GM12874 (cell line): ENCODE results near the gene DACT2.

ENCODE experiments used
- TF ChIP-seq, protein P1 (sequence below): IDR thresholded peaks from 2 replicates; pipeline ENCODE4 v1.5.1; 2011; ENCODE audit warnings: low read depth, mild to moderate bottlenecking, control low read depth, low read length, moderate library complexity; ENCODE audit not compliant: insufficient read depth

The DACT2 gene

DNA sequence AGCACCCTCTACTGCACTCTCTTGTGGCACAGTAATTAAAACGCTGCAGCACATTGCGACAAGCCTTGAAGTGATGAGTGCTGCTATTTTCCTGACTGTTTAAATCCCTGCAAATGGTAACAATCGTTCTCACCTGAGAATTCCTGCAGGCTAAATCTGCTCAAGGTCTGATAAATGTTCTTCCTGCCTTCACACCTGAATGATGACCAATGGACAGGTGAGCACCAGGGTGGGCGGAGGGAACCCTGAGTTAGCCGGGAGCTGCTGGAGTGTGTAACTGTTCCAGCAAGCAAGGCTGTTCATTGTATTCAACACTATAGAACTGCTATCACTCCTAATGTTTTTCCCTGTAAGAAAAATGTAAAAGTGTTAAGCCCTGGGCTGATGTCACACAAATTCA, 4.0 kb downstream of the DACT2 start:
- TF ChIP-seq, protein P1, sequence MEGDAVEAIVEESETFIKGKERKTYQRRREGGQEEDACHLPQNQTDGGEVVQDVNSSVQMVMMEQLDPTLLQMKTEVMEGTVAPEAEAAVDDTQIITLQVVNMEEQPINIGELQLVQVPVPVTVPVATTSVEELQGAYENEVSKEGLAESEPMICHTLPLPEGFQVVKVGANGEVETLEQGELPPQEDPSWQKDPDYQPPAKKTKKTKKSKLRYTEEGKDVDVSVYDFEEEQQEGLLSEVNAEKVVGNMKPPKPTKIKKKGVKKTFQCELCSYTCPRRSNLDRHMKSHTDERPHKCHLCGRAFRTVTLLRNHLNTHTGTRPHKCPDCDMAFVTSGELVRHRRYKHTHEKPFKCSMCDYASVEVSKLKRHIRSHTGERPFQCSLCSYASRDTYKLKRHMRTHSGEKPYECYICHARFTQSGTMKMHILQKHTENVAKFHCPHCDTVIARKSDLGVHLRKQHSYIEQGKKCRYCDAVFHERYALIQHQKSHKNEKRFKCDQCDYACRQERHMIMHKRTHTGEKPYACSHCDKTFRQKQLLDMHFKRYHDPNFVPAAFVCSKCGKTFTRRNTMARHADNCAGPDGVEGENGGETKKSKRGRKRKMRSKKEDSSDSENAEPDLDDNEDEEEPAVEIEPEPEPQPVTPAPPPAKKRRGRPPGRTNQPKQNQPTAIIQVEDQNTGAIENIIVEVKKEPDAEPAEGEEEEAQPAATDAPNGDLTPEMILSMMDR: no peak

DNA sequence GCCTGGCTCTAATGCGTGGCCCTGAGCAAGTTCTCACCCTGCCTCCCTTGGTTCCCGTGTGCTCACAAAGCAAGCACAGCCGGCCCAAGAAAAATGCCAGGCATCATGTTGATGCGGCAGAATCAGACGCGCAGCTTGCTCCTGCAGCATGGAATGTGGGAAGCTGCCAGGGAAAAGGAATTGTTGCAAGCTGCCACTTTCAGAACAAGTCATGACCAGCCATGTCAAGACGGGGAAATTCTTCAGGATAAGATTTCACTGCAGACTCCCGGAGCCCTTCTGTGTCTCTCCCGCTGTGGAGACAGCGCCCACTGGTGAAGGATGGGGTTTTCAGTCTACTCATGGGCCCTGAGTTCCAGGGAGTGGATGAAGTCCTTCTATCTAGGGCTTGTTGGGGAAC, 4.6 kb downstream of the DACT2 start:
- TF ChIP-seq, protein P1: no peak

DNA sequence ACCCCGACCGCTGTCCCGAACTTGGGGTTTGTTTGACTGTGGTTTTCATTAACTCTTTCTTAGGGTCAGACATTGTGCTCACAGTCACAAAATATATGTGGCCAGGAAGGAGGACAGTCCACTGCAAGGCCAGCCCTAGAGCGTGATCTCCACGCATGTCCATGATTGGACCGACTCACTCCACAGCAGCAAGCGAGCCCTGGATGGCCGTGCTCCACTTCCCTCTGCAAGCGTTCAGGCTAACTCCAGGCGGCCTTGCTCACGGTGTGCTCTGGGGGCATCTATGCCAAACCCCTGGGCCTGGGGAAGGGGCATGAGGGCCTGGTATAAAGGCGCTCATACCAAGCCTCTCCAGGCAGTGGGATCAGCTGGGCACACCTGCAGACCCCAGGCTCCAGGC, 5.6 kb downstream of the DACT2 start:
- TF ChIP-seq, protein P1: no peak

DNA sequence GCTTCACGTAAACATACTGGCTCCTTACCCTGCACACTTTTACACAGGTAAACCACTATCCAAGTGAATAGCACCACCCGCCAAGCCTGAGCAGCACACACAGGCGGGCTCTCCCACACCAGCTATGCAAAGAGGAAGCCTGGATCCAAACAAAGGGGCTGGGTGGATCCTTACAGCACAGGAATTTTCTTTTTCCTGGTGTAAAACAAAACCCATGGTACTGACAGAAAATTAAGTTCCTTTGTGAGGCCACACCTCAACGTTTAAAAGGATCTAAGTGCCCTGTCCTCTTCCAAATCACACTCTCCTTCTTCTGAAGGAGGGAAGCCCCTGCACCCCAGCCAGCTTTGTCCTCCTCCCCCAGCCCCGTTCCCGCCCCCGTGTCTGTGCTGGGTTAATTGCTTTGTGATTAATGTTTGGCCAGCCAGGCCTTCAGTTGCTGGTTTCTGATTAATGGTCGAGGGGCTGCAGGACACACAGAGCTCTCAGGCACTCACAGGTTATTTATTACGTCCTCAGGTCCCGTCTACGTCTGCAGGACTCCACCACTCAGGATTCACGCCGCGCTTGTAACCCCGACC, 6.1 kb downstream of the DACT2 start:
- TF ChIP-seq, protein P1: no peak

DNA sequence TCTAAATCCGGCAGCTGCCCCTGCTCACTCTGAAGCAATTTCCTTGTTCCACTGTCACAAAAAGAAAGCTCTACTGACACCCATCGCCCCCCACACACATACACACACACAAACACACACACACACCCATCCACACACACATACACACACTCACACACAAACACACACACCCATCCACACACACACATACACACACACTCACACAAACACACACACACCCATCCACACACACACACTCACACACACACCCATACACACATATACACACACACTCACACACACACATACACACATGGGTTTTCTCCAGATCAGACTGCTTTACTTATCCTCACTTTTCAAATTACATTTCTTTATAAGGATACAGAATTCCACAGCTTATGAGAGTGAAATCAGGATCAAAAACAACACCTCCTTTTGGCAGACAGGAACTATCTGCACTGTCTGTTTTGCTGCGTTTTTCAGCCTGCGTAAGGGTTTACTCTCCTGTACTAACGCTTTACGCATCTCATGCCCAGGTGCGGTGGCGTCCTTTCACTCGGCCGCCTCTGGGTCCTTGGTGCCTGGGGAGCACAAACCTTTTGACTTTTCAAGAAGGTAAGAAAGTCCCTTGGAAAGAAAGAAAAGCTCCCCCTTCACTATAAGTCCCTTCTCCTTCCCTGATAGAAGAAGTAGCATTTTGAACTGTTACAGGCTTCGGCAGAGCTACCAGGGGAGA, 8.0 kb downstream of the DACT2 start:
- TF ChIP-seq, protein P1: no peak

DNA sequence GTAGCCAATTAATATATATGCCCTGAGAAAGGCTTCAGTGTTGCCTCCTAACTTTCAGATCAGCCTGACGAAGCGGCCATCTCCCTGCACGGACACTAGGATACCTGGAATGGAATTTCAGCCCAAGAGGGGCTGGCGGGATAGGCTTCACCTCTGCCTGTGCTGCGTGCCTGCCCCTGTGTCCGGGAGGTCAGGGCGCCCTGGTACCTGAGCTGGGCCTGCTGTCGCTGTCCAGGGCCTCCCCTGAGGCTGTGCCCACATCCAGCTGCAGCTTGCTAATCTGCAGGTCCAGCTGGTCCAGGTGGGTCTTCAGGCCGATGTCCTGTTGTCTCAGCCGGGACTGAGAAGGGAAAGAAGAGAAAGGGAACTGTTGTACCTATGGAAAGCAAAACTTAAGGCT, 8.6 kb downstream of the DACT2 start:
- TF ChIP-seq, protein P1: no peak

DNA sequence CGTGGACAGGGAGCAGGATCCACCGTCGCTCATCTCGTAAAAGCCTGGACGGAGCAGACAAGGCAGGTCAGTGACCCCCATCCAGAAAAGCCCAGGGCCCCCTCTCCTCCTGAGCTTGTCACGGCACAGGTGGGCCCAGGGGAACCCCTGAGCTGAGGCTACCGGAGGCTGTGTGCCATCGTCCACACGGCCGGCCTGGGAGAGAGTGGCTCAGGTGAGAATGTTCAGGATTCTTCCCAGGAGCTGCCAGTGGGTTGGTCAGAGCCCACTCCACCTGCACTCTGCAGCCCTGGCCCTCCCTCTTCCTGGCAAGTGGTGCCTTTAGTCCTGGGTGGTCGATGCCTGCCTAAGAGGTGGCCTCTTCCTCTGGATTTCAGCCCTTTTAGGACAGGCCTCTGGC, 9.2 kb downstream of the DACT2 start:
- TF ChIP-seq, protein P1: no peak
